ENCODE results near the gene MRTO4.

MRTO4 gene

DNA sequence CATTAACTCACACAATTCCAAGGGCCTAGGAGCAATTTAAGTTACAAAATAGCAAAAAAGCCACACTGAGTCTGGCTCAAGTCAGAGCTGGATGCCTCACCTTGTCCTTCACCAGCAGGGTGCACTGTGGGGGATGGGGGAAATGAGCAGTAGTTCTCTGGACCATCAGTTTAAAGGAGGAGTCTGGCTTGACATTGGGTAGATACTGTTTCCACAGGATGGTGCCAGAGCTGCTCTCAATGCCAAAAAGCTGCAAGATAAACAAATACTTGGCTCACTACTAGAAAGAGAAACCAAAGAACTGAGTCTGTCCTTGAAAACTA lies 19.1 kb upstream of the MRTO4 start:
- H3K4me3 ChIP-seq (ENCODE audit: low read depth, low read length) = no peak overlapping the region
- in situ Hi-C loops (cut with HindIII; ENCODE audit: low pct_ligation_motif_present, low sequenced_read_pairs) = no loop called here
- DNase-seq = no peak
- H3K27ac ChIP-seq = no peak overlapping the region
- TF ChIP-seq, protein P1, sequence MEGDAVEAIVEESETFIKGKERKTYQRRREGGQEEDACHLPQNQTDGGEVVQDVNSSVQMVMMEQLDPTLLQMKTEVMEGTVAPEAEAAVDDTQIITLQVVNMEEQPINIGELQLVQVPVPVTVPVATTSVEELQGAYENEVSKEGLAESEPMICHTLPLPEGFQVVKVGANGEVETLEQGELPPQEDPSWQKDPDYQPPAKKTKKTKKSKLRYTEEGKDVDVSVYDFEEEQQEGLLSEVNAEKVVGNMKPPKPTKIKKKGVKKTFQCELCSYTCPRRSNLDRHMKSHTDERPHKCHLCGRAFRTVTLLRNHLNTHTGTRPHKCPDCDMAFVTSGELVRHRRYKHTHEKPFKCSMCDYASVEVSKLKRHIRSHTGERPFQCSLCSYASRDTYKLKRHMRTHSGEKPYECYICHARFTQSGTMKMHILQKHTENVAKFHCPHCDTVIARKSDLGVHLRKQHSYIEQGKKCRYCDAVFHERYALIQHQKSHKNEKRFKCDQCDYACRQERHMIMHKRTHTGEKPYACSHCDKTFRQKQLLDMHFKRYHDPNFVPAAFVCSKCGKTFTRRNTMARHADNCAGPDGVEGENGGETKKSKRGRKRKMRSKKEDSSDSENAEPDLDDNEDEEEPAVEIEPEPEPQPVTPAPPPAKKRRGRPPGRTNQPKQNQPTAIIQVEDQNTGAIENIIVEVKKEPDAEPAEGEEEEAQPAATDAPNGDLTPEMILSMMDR (IDR thresholded peaks at IDR 0.05; ENCODE audit: low read depth, low read length, missing control alignments) = peak; percentile 28
- peaks cover 73% of the 10 kb centered on the region for H3K36me3 ChIP-seq (replicated peaks)
- H3K27me3 ChIP-seq (replicated peaks) = no peaks in the 10 kb centered on the region

GRCh38 chr1:19234224-19234623 lies 17.4 kb upstream of the MRTO4 start:
- TF ChIP-seq, protein P1 (IDR thresholded peaks at IDR 0.05; ENCODE audit: low read depth, low read length, missing control alignments) = no peak
- H3K27me3 ChIP-seq (replicated peaks) = no peaks in the 10 kb centered on the region
- in situ Hi-C loops (cut with HindIII; ENCODE audit: low pct_ligation_motif_present, low sequenced_read_pairs) = no loop called here
- peaks cover 83% of the 10 kb centered on the region for H3K36me3 ChIP-seq (replicated peaks)
- H3K27ac ChIP-seq = no peak overlapping the region
- no peak for DNase-seq
- H3K4me3 ChIP-seq (ENCODE audit: low read depth, low read length) = no peak overlapping the region

DNA sequence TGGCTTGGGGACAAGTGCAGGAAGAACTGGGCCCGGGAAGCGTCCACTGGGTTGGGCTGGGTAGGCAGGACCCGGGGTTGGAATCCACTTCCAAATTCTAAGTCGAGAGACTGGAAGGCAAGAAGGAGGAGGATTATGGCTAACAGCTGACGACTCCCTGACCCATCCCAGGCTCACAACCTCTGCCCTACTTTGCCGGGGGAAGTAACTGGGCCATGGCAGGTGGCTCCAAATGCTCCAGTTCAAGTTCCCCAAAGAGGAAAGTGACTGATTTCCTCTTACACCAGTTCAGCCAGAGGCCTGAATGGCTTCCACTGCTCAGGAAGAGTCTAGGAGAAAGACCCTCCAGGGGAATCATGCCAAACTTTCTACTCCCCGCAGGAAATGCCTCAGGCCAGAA lies 11.7 kb upstream of the MRTO4 start:
- no peaks in the 10 kb centered on the region for H3K27me3 ChIP-seq (replicated peaks)
- no peak overlapping the region for H3K4me3 ChIP-seq (ENCODE audit: low read depth, low read length)
- DNase-seq = no peak
- peaks cover 87% of the 10 kb centered on the region for H3K36me3 ChIP-seq (replicated peaks)
- in situ Hi-C loops (cut with HindIII; ENCODE audit: low pct_ligation_motif_present, low sequenced_read_pairs) = no loop called here
- no peak overlapping the region for H3K27ac ChIP-seq
- TF ChIP-seq, protein P1 (IDR thresholded peaks at IDR 0.05; ENCODE audit: low read depth, low read length, missing control alignments) = no peak

DNA sequence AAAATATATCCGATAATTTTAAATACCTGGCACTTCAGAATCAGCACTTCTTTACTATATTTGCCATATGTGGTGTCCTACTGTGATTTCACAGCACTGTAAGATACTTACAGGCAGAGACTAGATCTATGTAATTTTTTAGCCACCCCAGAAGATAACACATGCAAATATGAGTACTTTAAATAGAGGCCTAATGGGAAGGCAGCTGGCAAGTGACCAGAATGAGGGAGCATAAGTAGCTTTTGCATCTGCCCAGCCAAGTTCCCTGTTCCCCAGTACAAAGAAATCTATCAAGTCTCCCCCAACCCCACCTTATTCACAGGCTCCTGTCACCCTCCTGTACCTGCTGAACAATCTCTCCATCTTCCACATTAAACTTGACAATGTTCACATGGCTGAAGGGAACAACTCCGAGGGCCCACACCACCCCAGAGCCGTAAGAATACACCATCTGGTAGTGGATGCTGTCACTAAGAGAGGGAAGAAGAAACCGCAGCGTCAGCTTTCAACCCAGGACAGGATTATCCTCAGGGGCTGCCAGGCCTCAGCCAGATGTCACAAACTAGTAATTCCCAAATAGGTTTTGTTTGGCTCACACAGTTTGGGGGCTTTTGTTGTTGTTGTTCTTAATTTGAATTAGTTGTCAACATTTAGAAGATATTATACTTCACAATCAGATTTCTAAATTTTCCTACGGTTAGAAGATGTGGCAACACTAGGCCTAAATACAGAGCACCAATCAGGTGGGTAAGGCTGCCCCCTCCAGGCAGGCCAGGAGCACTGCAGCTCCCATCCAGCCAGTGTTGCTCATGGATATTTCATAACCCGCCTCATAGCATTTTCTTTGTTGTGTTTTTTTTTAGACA lies 10.7 kb upstream of the MRTO4 start:
- Histone ChIP-seq H3K27ac (no peak overlapping the region), H3K36me3 (replicated peaks) (peaks cover 82% of the 10 kb centered on the region), H3K4me3 (ENCODE audit: low read depth, low read length) (no peak overlapping the region), H3K27me3 (replicated peaks) (no peaks in the 10 kb centered on the region)
- TF ChIP-seq, protein P1 (IDR thresholded peaks at IDR 0.05; ENCODE audit: low read depth, low read length, missing control alignments) = peak; percentile 93
- DNase-seq = peak; percentile 64
- in situ Hi-C loops (cut with HindIII; ENCODE audit: low pct_ligation_motif_present, low sequenced_read_pairs) = no loop called here

DNA sequence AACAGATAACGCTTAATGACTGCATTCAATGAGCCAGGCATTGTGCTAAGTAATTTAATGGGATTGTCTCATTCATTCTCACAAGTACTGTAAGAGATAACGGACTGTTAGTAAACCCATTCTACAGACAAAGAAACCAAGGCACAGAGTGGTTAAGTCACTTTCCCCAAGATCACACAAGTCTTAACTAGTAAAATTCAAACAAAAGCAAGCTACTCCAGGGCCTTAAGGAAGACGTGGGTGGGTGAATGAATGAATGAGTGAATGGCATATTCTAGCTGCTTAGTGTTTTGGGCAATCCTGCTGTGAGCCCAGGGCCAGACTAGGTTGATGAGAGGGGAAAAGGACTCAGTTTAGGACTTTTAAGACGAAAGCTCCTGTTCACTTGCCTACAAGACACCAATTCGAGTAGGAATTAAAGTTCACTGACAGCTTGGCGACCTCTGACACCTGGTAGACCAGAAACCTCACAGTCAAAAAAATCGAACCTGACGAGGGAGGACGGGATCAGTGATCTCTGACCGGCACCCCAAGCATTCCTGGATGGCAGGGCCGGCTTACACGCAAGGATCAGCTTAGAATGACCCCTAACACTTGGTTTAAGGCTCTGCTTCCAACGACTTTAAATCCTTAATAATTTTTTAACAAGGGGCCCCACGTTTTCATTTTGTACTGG lies 838 bp upstream of the MRTO4 start:
- Histone ChIP-seq H3K4me3 (ENCODE audit: low read depth, low read length) (peak overlapping the region; percentile 77), H3K27me3 (replicated peaks) (no peaks in the 10 kb centered on the region), H3K27ac (peak overlapping the region; percentile 98), H3K36me3 (replicated peaks) (no peaks in the 10 kb centered on the region)
- in situ Hi-C loops (cut with HindIII; ENCODE audit: low pct_ligation_motif_present, low sequenced_read_pairs) = no loop called here
- no peak for DNase-seq
- TF ChIP-seq, protein P1 (IDR thresholded peaks at IDR 0.05; ENCODE audit: low read depth, low read length, missing control alignments) = no peak
